GM18870 (cell line): Measurements from ENCODE around the gene LGMN.

ENCODE experiments used
- ATAC-seq: cut with Tn5 transposase; IDR thresholded peaks from one replicate; pipeline ENCODE4 v1.9.1; 2021; ENCODE audit warnings: moderate library complexity; ENCODE audit not compliant: unreplicated experiment

Gene LGMN

GRCh38 chr14:92656306-92657081 lies 91.9 kb downstream of the LGMN start:
- ATAC-seq, result no peak

- ATAC-seq, result no peak
Observed at GRCh38 chr14:92655419-92656201, 92.8 kb downstream of the LGMN start.

- no peak for ATAC-seq
Observed at GRCh38 chr14:92654239-92654901, 94.1 kb downstream of the LGMN start.
